H9 (cell line): ENCODE results near the gene CAMTA2. TPM values are rescaled to one million over a fixed set of nuclear protein-coding genes. Genes with fewer than 3 reads are reported as not detected.

Experiments used
- DNase-seq: peaks from one replicate; pipeline ENCODE4 v3.0.0-alpha.2; 2017
- H2AFZ ChIP-seq: one replicate; pipeline ENCODE4 v1.6.1; 2013; ENCODE audit warnings: mild to moderate bottlenecking, low read length, control low read depth, moderate library complexity
- H2AK5ac ChIP-seq: 2 replicates; pipeline ENCODE4 v1.6.1; 2013; ENCODE audit warnings: low read length, control low read depth, mixed read lengths; ENCODE audit not compliant: insufficient read length
- H2BK120ac ChIP-seq: one replicate; pipeline ENCODE4 v1.6.1; 2013; ENCODE audit warnings: low read depth, mild to moderate bottlenecking, low read length, control low read depth, inconsistent platforms; ENCODE audit not compliant: poor library complexity, severe bottlenecking
- H2BK12ac ChIP-seq: 2 replicates; pipeline ENCODE4 v1.6.1; 2013; ENCODE audit warnings: low read length, control low read depth, mixed read lengths, low read depth; ENCODE audit not compliant: insufficient read length
- H2BK15ac ChIP-seq: 2 replicates; pipeline ENCODE4 v1.6.1; 2013; ENCODE audit warnings: low read depth, low read length, control low read depth
- H2BK20ac ChIP-seq: one replicate; pipeline ENCODE4 v1.6.1; 2013; ENCODE audit warnings: low read depth, mild to moderate bottlenecking, low read length, control low read depth, inconsistent platforms; ENCODE audit not compliant: poor library complexity, severe bottlenecking
- H2BK5ac ChIP-seq: 2 replicates; pipeline ENCODE4 v1.6.1; 2013; ENCODE audit warnings: low read length, control low read depth, mixed read lengths; ENCODE audit not compliant: insufficient read length
- H3K14ac ChIP-seq: 2 replicates; pipeline ENCODE4 v1.6.1; 2013; ENCODE audit warnings: low read length, control low read depth; ENCODE audit not compliant: insufficient read depth
- H3K18ac ChIP-seq: 2 replicates; pipeline ENCODE4 v1.6.1; 2013; ENCODE audit warnings: low read depth, mild to moderate bottlenecking, mixed read lengths, low read length, control low read depth; ENCODE audit not compliant: insufficient read length
- H3K23ac ChIP-seq: 2 replicates; pipeline ENCODE4 v1.6.1; 2013; ENCODE audit warnings: low read length, control low read depth, mixed read lengths, low read depth; ENCODE audit not compliant: insufficient read length
- H3K23me2 ChIP-seq: 2 replicates; pipeline ENCODE4 v1.6.1; 2013; ENCODE audit warnings: low read depth, mild to moderate bottlenecking, mixed read lengths, low read length, control low read depth; ENCODE audit not compliant: insufficient read length, poor library complexity, severe bottlenecking
- H3K27ac ChIP-seq: 2 replicates; pipeline ENCODE4 v1.5.1; 2013; ENCODE audit warnings: low read length, control low read depth, mixed read lengths, low read depth; ENCODE audit not compliant: insufficient read length
- H3K27me3 ChIP-seq: 2 replicates; pipeline ENCODE4 v1.6.1; 2013; ENCODE audit warnings: low read length, control low read depth, inconsistent platforms; ENCODE audit not compliant: insufficient read depth
- H3K4ac ChIP-seq: 2 replicates; pipeline ENCODE4 v1.6.1; 2013; ENCODE audit warnings: low read depth, mild to moderate bottlenecking, control low read depth, inconsistent platforms, low read length, moderate library complexity
- H3K4me1 ChIP-seq: 2 replicates; pipeline ENCODE4 v1.6.1; 2013; ENCODE audit warnings: low read length, control low read depth, inconsistent platforms; ENCODE audit not compliant: insufficient read depth
- H3K4me2 ChIP-seq: 2 replicates; pipeline ENCODE4 v1.6.1; 2013; ENCODE audit warnings: low read length, control low read depth, mixed read lengths; ENCODE audit not compliant: insufficient read length, insufficient read depth
- H3K56ac ChIP-seq: 2 replicates; pipeline ENCODE4 v1.6.1; 2013; ENCODE audit warnings: low read depth, mild to moderate bottlenecking, mixed read lengths, low read length, control low read depth; ENCODE audit not compliant: insufficient read length
- H3K79me1 ChIP-seq: 2 replicates; pipeline ENCODE4 v1.6.1; 2013; ENCODE audit warnings: low read depth, mild to moderate bottlenecking, moderate library complexity, low read length, control low read depth, inconsistent platforms; ENCODE audit not compliant: insufficient read depth, poor library complexity, severe bottlenecking
- H3K79me2 ChIP-seq: 2 replicates; pipeline ENCODE4 v1.6.1; 2013; ENCODE audit warnings: low read length, control low read depth, inconsistent platforms; ENCODE audit not compliant: insufficient read depth
- H3K9ac ChIP-seq: 2 replicates; pipeline ENCODE4 v1.6.1; 2013; ENCODE audit warnings: low read length, control low read depth, mixed read lengths; ENCODE audit not compliant: insufficient read length; ENCODE audit errors: extremely low read depth
- H3K9me3 ChIP-seq: one replicate; pipeline ENCODE4 v1.6.1; 2013; ENCODE audit warnings: low read depth, low read length, inconsistent platforms; ENCODE audit not compliant: control insufficient read depth
- H3T11ph ChIP-seq: one replicate; pipeline ENCODE4 v1.6.1; 2013; ENCODE audit warnings: mild to moderate bottlenecking, low read length, control low read depth, inconsistent platforms
- H4K20me1 ChIP-seq: one replicate; pipeline ENCODE4 v1.6.1; 2013; ENCODE audit not compliant: control insufficient read depth, insufficient read length, insufficient read depth
- H4K5ac ChIP-seq: 2 replicates; pipeline ENCODE4 v1.6.1; 2013; ENCODE audit warnings: low read depth, mild to moderate bottlenecking, mixed read lengths, low read length, control low read depth; ENCODE audit not compliant: insufficient read length
- H4K8ac ChIP-seq: replicated peaks from 2 replicates; pipeline ENCODE4 v1.6.1; 2013; ENCODE audit warnings: low read length, control low read depth, mixed read lengths, low read depth; ENCODE audit not compliant: insufficient read length
- H4K91ac ChIP-seq: 2 replicates; pipeline ENCODE4 v1.6.1; 2013; ENCODE audit warnings: low read depth, mild to moderate bottlenecking, moderate library complexity, mixed read lengths, low read length, control low read depth; ENCODE audit not compliant: insufficient read length
- H3K27ac Mint-ChIP-seq, 3 experiments: 2 replicates in 2 of 3; 3 replicates in 1 of 3; pipeline ENCODE4 v1.8.0; 2020 to 2021; ENCODE audit warnings: mixed read lengths in 3 of 3, mild to moderate bottlenecking in 1 of 3, moderate library complexity in 1 of 3
- H3K27me3 Mint-ChIP-seq: 2 replicates; pipeline ENCODE4 v1.8.0; 2021; ENCODE audit warnings: low read depth, mild to moderate bottlenecking, moderate library complexity, mixed read lengths
- H3K36me3 Mint-ChIP-seq, 3 experiments: 2 replicates in 2 of 3; 3 replicates in 1 of 3; pipeline ENCODE4 v1.8.0; 2020 to 2021; ENCODE audit warnings: low read depth in 3 of 3, mixed read lengths in 3 of 3; ENCODE audit not compliant: insufficient read depth in 1 of 3
- H3K4me1 Mint-ChIP-seq, 2 experiments: 2 replicates each; pipeline ENCODE4 v1.8.0; 2020; ENCODE audit warnings: mixed read lengths in 2 of 2
- H3K4me3 Mint-ChIP-seq, 2 experiments: 2 replicates in 1 of 2; 3 replicates in 1 of 2; pipeline ENCODE4 v1.8.0; 2020 to 2021; ENCODE audit warnings: mild to moderate bottlenecking in 2 of 2, mixed read lengths in 2 of 2, moderate library complexity in 1 of 2
- H3K9me3 Mint-ChIP-seq, 2 experiments: 2 replicates in 1 of 2; 3 replicates in 1 of 2; pipeline ENCODE4 v1.8.0; 2020; ENCODE audit warnings: mild to moderate bottlenecking in 2 of 2, mixed read lengths in 2 of 2, moderate library complexity in 1 of 2
- CTCF ChIP-seq: fragments of 200-600 bp; sonication (generic); conservative IDR thresholded peaks from 3 replicates; pipeline ENCODE4 v1.8.0; 2021; ENCODE audit warnings: antibody characterized with exemption, mild to moderate bottlenecking
- WGBS: extraction: QIAGEN DNeasy Blood & Tissue Kit; methylation state at CpG from one replicate; pipeline ENCODE4 v1.1.7; 2013; ENCODE audit warnings: missing lambda C conversion rate, low lambda C conversion rate, mixed read lengths; ENCODE audit not compliant: insufficient read length; ENCODE audit errors: extremely low coverage; 5-methylcytosine and 5-hydroxymethylcytosine counted together
- total RNA-seq: library from RNA; stranded (reverse); gene quantifications from 2 replicates; pipeline ENCODE4 v1.2.1, GENCODE V29; 2021

CAMTA2 gene
- total RNA-seq, 1 experiment from 2014 or later = 15.6 TPM

GRCh38 chr17:5027299-5027698, 39.8 kb upstream of the CAMTA2 start:
- H4K20me1 ChIP-seq = no peaks in the 10 kb centered on the region
- peaks cover 10 to 23% (median 17%) of the 10 kb centered on the region in 3 experiments for H3K36me3 Mint-ChIP-seq
- WGBS = no CpG with 5 or more reads among the region's 6 CpGs

More at GRCh38 chr17:5027299-5027698, 39.8 kb upstream of the CAMTA2 start:
- H3K9me3 ChIP-seq = no peaks in the 10 kb centered on the region
- Mint-ChIP-seq H3K27ac (no peak overlapping the region), H3K9me3 (no peaks in the 10 kb centered on the region), H3K4me3 (no peak overlapping the region), H3K4me1 (peaks cover 0 to 3% of the 10 kb centered on the region in 2 experiments; a peak in 1 of 4 replicates), H3K27me3 (peaks cover 31% of the 10 kb centered on the region)
- H3K79me1 ChIP-seq = no peaks in the 10 kb centered on the region
- no peaks in the 10 kb centered on the region for H3K79me2 ChIP-seq
- H3K14ac ChIP-seq = no peak overlapping the region
- no peak overlapping the region for H2BK5ac ChIP-seq
- no peak overlapping the region for H3K23ac ChIP-seq
- no peak overlapping the region for H4K5ac ChIP-seq
- H3K9ac ChIP-seq = no peak overlapping the region
- H2BK20ac ChIP-seq = no peak overlapping the region
- no peak overlapping the region for H2BK120ac ChIP-seq
- H3K4ac ChIP-seq = no peak overlapping the region
- no peak overlapping the region for H3K18ac ChIP-seq
- no peak overlapping the region for H2AFZ ChIP-seq
- H3K23me2 ChIP-seq = no peaks in the 10 kb centered on the region
- H3K4me1 ChIP-seq = no peaks in the 10 kb centered on the region
- H3T11ph ChIP-seq = no peak overlapping the region
- no peak for DNase-seq
- H2BK12ac ChIP-seq = no peak overlapping the region
- H3K56ac ChIP-seq = no peak overlapping the region
- 0 out of 3 replicates have a peak, but pooled peaks have one; percentile 9 for TF ChIP-seq CTCF
- no peak overlapping the region for H4K91ac ChIP-seq
- H2AK5ac ChIP-seq = no peak overlapping the region
- H3K27me3 ChIP-seq = peaks cover 2% of the 10 kb centered on the region; the same call in 1 of the 2 replicates
- H4K8ac ChIP-seq = no peak overlapping the region
- no peak overlapping the region for H3K4me2 ChIP-seq
- H2BK15ac ChIP-seq = no peak overlapping the region
- no peak overlapping the region for H3K27ac ChIP-seq
